ENCODE results near the gene KRT75. TPM values are rescaled to one million over a fixed set of nuclear protein-coding genes. Genes with fewer than 3 reads are reported as not detected.

KRT75 gene
- total RNA-seq, 4 donors from 2014 or later, result not detected

GRCh38 chr12:52401526-52401925 is 32.6 kb downstream of the KRT75 start:
- DNase-seq (ENCODE audit: low spot score), result no peak
- TF ChIP-seq CTCF (IDR thresholded peaks at IDR 0.05), result no peak
- ATAC-seq (ENCODE audit: low FRiP score), result no peak

- ATAC-seq (ENCODE audit: low FRiP score) (no peak), DNase-seq (ENCODE audit: low spot score) (no peak)
- no peak for TF ChIP-seq CTCF (IDR thresholded peaks at IDR 0.05)
Observed at GRCh38 chr12:52400906-52401305, 33.3 kb downstream of the KRT75 start.

DNA sequence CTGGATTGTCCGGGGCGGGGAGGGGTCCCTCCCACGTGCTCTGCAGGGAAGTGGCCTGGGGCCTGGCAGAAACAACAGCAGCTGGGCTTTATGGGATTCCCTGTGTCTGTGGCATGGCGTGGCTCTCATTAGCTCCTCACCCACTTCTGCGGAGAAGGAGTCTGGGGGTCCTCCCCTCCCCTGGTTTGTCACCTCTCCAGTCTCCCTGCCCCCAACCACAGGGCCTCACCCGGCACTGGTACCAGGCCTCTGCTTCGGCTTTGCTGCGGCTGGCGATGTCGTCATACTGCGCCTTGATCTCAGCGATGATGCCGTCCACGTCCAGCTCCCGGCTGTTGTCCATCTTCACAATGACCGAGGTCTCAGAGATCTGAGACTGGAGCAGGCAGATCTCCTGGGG is 34.4 kb downstream of the KRT75 start:
- DNase-seq (ENCODE audit: low spot score) (no peak), ATAC-seq (ENCODE audit: low FRiP score) (no peak)
- TF ChIP-seq CTCF (IDR thresholded peaks at IDR 0.05), result no peak

DNA sequence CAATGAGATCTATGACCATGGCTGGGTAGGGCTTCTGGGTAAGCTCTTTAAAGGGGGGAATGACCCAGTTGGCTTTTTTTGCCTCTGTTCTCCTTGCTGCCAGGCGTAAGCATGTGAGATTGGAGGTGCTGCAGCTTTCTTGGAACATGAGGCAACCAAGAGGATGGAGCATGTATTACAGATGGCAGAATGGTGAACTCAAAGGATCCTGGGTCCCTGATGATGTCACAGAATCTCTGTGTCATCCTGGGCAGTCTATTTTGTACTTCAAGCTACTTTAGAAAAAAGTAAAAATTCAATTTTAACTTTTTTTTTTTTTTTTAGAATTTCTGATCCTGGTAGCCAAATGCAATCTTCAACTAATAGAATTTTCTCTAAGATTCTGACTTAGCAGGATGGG is 36.0 kb downstream of the KRT75 start:
- ATAC-seq (ENCODE audit: low FRiP score) (no peak), DNase-seq (ENCODE audit: low spot score) (no peak)
- no peak for TF ChIP-seq CTCF (IDR thresholded peaks at IDR 0.05)

DNA sequence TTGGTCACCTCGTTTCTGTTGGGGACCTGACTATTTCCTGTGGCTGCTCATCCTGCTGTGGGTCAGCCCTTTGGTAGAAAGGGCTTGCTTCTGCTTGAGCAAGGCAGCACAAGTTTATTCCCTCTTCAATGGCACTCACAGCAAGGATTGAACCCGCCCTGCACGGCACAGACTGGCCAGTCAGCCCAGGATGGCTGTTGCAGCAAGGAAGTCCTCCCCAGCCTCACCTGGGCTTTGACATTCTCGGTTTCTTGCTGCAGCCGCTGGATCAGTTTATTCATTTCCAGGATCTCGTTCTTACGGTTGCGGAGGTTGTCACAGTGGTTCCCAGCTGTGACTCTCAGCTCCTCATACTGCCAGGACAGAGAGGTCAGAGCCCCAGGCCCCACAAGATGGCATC is 37.5 kb downstream of the KRT75 start:
- ATAC-seq (ENCODE audit: low FRiP score) (no peak), DNase-seq (ENCODE audit: low spot score) (no peak)
- TF ChIP-seq CTCF (IDR thresholded peaks at IDR 0.05), result no peak

GRCh38 chr12:52395761-52396434 is 38.3 kb downstream of the KRT75 start:
- ATAC-seq (ENCODE audit: low FRiP score), result peak; percentile 53
- TF ChIP-seq CTCF (IDR thresholded peaks at IDR 0.05), result no peak
- no peak for DNase-seq (ENCODE audit: low spot score)

GRCh38 chr12:52394836-52395405 is 39.2 kb downstream of the KRT75 start:
- ATAC-seq (ENCODE audit: low FRiP score), result no peak
- DNase-seq (ENCODE audit: low spot score), result no peak
- TF ChIP-seq CTCF (IDR thresholded peaks at IDR 0.05), result no peak
